DMS 273 (cell line): ENCODE results near the gene MALT1.
"Not testable (repeated sequence)": the region's sequence is repeated elsewhere in the genome, so short reads cannot be mapped to it uniquely, and the experiment has no call there.

ENCODE experiments used
- DNase-seq: peaks from one replicate; lab custom pipeline; 2025; ENCODE audit not compliant: unreplicated experiment; lab: John Stamatoyannopoulos, UW

The MALT1 gene

GRCh38 chr18:58732471-58732870 is 61.2 kb downstream of the MALT1 start:
- no peak for DNase-seq

GRCh38 chr18:58733866-58734265 is 62.6 kb downstream of the MALT1 start:
- DNase-seq: no peak

GRCh38 chr18:58738322-58738721 is 67.1 kb downstream of the MALT1 start:
- no peak for DNase-seq

GRCh38 chr18:58745914-58746313 is 74.6 kb downstream of the MALT1 start:
- DNase-seq: no peak

GRCh38 chr18:58748899-58749595 is 77.8 kb downstream of the MALT1 start:
- no peak for DNase-seq

GRCh38 chr18:58753976-58754375 is 82.7 kb downstream of the MALT1 start:
- no peak for DNase-seq

GRCh38 chr18:58754544-58755068 is 83.3 kb downstream of the MALT1 start:
- no peak for DNase-seq

- DNase-seq: no peak
Observed at GRCh38 chr18:58755304-58756010, 84.2 kb downstream of the MALT1 start.

- no peak for DNase-seq
Observed at GRCh38 chr18:58756148-58756547, 84.9 kb downstream of the MALT1 start.

GRCh38 chr18:58756596-58757240 is 85.5 kb downstream of the MALT1 start:
- no peak for DNase-seq

GRCh38 chr18:58757351-58757750 is 86.1 kb downstream of the MALT1 start:
- DNase-seq: not testable (repeated sequence)

GRCh38 chr18:58758046-58758445 is 86.8 kb downstream of the MALT1 start:
- no peak for DNase-seq

- DNase-seq: no peak
Observed at GRCh38 chr18:58758606-58759005, 87.3 kb downstream of the MALT1 start.

- DNase-seq: no peak
Observed at GRCh38 chr18:58761241-58761969, 90.1 kb downstream of the MALT1 start.

- no peak for DNase-seq
Observed at GRCh38 chr18:58761970-58762780, 90.9 kb downstream of the MALT1 start.

GRCh38 chr18:58762781-58763171 is 91.5 kb downstream of the MALT1 start:
- no peak for DNase-seq

GRCh38 chr18:58766164-58766563 is 94.9 kb downstream of the MALT1 start:
- DNase-seq: no peak

- no peak for DNase-seq
Observed at GRCh38 chr18:58766946-58767345, 95.7 kb downstream of the MALT1 start.

GRCh38 chr18:58768293-58768974 is 97.2 kb downstream of the MALT1 start:
- peak; percentile 88 for DNase-seq

- DNase-seq: no peak
Observed at GRCh38 chr18:58769321-58769720, 98.1 kb downstream of the MALT1 start.
